Neural cell (in vitro differentiated cells): ENCODE data around the gene TTC9B.

Experiments
- EP300 ChIP-seq: fragments of 450-650 bp; conservative IDR thresholded peaks from 2 replicates; pipeline ENCODE4 v1.6.1; 2014; ENCODE audit warnings: antibody characterized with exemption, mild to moderate bottlenecking, moderate library complexity; ENCODE audit not compliant: poor library complexity, severe bottlenecking
- EZH2 ChIP-seq: fragments of 200-600, 300-800 bp; shearing (Covaris generic), sonication (generic); IDR thresholded peaks from 2 replicates; pipeline ENCODE4 v1.6.1; 2014; ENCODE audit warnings: antibody characterized with exemption, low read length, borderline replicate concordance, mild to moderate bottlenecking; ENCODE audit not compliant: insufficient read depth, poor library complexity, severe bottlenecking
- MXI1 ChIP-seq: fragments of 450-650 bp; conservative IDR thresholded peaks from 2 replicates; pipeline ENCODE4 v1.6.1; 2014; ENCODE audit warnings: antibody characterized with exemption, mild to moderate bottlenecking; ENCODE audit not compliant: poor library complexity, severe bottlenecking
- POLR2AphosphoS5 ChIP-seq: IDR thresholded peaks from 2 replicates; pipeline ENCODE4 v1.6.1; 2012
- RAD21 ChIP-seq: fragments of 450-650 bp; conservative IDR thresholded peaks from 2 replicates; pipeline ENCODE4 v1.6.1; 2014; ENCODE audit warnings: antibody characterized with exemption, mild to moderate bottlenecking, moderate library complexity
- REST ChIP-seq: IDR thresholded peaks from 2 replicates; pipeline ENCODE4 v1.6.1; 2012; ENCODE audit warnings: borderline replicate concordance
- TF ChIP-seq, protein P1 (sequence below): fragments of 450-650 bp; IDR thresholded peaks from 2 replicates; pipeline ENCODE4 v1.5.1; 2014; ENCODE audit warnings: antibody characterized with exemption, mild to moderate bottlenecking, moderate library complexity; ENCODE audit not compliant: poor library complexity, severe bottlenecking

- TF ChIP-seq, protein P1, sequence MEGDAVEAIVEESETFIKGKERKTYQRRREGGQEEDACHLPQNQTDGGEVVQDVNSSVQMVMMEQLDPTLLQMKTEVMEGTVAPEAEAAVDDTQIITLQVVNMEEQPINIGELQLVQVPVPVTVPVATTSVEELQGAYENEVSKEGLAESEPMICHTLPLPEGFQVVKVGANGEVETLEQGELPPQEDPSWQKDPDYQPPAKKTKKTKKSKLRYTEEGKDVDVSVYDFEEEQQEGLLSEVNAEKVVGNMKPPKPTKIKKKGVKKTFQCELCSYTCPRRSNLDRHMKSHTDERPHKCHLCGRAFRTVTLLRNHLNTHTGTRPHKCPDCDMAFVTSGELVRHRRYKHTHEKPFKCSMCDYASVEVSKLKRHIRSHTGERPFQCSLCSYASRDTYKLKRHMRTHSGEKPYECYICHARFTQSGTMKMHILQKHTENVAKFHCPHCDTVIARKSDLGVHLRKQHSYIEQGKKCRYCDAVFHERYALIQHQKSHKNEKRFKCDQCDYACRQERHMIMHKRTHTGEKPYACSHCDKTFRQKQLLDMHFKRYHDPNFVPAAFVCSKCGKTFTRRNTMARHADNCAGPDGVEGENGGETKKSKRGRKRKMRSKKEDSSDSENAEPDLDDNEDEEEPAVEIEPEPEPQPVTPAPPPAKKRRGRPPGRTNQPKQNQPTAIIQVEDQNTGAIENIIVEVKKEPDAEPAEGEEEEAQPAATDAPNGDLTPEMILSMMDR, result no peak
- TF ChIP-seq MXI1 (no peak), POLR2AphosphoS5 (no peak), RAD21 (no peak), REST (no peak), EP300 (no peak), EZH2 (no peak)
Observed at GRCh38 chr19:40238775-40239174, 20.6 kb upstream of the TTC9B start.
